Forelimb muscle (tissue), 1 donor: ENCODE results near the gene CAPRIN1. TPM values are rescaled to one million over a fixed set of nuclear protein-coding genes. Genes with fewer than 3 reads are reported as not detected.

Experiments
- DNase-seq: peaks from one replicate; pipeline ENCODE4 v3.0.0-alpha.2; 2013; ENCODE audit warnings: low read depth
- polyA plus RNA-seq: library from polyadenylated mRNA; unstranded; fragments of 120-200 nt; gene quantifications from one replicate; pipeline ENCODE4 v1.2.1, GENCODE V29; 2013; ENCODE audit not compliant: insufficient read length

The CAPRIN1 gene
- polyA plus RNA-seq, 1 donor, result 141 TPM

DNA sequence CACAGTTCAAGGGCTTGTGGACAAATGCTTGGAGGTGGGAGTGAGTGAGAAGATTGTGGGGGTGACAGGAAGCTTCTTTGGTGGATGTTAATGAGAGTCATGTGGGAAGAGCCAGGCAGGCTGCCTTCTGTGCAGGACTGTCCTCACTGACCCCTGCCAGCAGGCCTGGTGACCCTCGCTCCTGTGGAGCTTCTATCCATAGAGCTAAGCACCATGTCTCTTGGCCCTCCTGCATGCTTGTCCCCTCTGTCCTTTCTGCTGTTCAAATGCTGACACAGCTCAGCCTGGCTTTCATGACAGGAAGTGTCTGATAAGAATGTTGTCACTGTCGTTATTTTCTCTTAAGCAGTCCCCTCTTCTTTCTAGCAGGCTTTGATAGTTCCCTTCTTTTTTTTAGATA, 91.5 kb downstream of the CAPRIN1 start:
- no peak for DNase-seq

DNA sequence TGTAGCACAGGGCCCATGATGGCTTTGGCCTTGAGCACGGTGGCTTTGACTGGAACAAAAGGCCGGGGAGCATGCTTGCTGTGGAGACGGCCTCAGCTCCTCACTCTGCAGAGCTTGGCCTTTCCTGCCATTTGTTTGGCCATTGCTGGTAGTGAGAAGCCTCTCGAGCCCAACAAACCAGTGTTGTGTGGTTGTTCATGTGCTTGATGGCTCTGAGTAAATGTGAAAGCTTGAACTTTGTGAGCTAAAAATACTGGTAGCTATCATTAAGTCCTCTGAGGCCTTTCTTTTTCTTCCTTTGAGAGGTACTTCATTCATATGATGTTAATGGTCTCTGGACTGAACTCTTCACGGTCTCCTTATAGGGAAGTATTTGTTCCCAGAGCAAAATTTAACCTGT, 93.5 kb downstream of the CAPRIN1 start:
- no peak for DNase-seq

DNA sequence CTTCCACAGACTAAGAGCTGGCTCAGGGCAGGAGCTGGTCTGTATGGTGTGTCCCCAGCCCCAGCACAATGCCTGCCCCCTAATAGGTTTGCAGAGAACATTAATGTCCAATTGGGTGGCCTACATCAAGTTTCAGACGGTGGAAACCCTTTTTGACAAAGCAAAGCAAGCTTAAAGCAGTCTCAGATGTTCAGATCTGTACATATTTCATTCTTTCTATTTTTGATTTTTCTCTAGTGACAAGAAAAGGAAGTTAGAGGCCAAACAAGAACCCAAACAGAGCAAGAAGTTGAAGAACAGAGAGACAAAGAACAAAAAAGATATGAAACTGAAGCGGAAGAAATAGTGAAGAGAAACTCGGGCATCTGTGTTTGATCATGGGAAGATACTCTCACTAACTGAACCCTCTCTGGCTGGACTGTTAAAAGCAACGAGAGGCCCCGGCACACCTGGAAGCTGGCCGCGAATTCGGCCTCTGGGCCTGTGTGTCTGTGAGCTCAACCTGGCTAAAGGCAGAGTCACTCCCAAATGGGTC, 94.4 kb downstream of the CAPRIN1 start:
- no peak for DNase-seq

DNA sequence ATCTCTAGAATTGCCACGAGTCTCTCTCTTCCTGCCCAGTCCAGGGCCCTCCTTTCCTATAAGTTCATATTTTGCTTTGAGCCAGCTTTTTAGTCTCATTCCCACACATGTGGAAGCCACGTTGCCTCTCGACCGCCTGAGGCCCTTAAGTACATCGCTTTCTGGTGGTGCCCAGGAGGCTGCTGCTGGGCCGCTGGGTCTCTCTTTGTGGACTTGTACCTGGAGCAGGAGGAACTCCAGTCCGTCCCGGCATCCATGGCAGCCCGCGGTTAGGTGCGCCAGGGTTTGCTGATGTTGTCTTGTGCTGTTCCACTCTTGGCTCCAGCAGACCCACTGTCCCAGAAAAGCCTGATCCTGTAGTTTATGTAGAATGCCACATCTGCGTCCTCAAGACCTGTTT, 94.9 kb downstream of the CAPRIN1 start:
- no peak for DNase-seq

DNA sequence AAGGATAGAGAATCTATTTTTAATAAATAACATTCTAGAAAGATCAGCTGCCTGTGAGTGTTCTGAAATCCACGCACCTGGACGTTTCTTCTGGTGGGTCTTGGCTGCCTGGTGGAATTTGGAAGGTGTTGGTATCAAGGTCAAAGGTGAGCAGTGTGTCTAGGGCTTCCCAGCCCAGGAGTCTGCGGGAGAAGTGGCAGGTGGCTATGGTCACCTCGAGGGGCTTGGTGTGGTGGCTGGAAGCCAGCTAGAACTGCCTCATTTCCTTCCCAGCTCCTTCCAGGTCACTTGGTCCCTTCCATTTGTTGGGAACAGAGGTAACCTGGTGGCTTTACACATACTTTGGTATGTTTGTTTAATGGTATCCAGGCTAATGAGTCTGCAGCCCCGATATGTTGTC, 95.3 kb downstream of the CAPRIN1 start:
- DNase-seq, result no peak

DNA sequence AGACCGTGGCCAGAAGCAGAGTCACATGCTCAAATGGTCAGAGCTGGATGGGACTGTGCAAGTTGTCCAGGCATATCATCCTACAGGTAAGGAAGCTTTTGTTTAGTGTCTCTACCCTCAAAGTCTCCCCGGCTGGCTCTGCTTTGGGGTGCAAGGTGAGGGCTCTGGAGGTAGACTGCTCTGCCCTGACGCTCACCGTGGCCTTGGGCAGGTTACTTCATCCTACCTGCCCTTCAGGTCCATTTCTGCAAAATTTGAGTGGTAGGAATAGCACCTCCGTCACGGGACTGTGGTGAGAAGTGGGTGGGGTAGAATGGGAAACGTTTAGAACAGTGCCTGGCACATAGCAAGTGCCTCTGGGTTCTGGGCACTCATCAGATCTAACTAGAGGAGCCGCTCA, 96.0 kb downstream of the CAPRIN1 start:
- no peak for DNase-seq

DNA sequence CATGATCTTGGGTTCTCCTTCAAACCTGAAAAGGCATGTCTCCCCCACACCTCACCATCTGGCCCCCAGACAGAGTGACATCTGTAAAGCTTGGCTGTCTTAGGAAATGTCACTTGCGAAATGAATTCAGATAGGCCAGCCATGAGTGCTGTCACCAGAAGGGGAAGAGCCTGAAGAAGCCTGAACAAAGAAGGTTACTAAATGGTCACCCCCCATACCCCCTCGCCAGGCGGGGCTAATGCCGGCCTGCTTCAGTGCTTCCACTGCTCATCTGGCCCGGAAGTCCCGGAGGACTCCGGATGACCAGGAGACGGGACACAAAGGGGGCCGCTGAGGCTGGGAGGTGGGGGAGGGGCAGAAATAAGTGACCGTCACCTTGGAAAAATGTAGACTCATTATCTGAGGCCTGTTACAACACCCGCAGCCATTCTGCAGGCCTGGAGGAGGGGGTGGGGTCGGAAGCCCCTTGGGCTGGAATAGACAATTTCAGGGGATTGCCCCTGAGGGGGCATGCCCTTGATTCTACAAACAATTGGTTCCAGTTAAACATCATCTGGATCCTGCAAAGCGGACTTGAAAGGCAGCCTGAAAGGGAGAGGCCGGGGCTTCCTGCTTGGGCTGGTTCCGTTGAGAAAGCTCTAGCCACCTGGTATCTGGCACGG, 97.1 kb downstream of the CAPRIN1 start:
- DNase-seq, result no peak

DNA sequence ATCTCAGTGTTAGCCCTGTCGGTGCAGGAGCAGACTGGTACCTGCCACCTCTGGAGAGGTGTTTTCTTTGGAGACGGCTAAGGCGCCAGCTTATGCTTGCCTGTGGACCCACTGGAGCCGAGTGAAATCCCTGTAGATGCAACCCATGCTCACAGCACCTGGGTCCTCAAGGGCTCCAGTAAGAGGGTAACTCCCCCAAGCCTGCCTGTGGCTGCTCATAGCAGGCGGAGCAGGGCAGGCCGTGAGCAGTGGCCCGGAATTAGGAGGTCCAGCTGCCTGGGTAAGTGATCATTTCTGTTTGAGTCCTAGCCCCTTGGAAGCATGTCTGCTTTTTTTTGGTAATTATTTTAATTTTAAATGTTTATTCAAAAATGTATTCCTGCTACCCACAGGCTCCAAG, 97.7 kb downstream of the CAPRIN1 start:
- DNase-seq, result no peak

DNA sequence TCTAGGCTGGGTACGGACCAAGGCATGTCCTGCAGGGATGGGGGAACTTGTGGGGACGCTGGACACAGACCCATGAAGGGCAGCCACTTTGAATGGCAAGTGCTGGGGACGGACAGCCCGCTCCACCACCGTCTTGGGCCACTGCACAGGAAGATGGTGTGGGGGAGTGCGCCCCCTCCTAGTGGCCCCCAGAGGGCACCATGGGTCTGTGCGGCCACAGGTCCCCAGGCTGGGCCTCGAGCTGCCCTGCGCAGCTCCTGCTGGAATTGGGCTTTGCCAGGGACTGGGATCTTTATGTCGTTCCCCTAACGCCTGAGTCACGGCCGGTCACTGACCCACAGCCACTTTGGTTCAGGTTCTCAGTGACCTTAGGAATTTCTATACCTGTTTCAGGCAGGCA, 98.3 kb downstream of the CAPRIN1 start:
- DNase-seq, result no peak

DNA sequence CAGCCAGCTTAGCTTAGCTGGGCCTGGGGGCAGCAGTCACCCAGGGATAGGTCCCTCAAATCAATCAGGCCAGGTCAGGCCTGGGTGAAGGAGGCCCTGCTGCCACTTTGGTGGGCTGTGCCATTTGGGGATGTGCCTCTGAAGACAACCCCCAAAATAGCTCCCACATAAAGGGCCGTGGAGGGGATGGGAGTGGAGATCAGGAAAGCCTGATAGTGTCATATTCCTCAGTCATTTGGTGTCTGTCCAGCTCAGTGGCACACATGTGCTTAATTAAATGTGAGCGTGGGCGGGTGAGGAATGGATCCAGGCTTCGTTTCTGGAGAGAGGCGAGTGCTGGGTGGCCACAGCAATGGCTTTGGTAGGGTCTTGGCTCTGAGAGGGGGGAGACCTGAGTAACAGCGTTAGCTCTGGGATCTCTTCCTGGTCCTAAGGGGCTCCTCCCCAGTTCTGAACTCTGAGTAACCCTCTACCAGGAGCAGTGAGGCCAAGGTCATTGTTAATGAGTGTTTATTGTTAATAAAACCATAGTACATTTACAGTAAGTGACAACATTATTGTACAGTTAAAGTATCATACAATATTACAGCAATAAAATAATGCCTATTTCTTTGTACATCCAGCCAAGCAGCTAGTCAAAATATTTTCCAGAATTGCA, 99.1 kb downstream of the CAPRIN1 start:
- no peak for DNase-seq

Other genes with a start within 250 kb of the CAPRIN1 start
- gene LMO2, start 159.7 kb upstream of the CAPRIN1 start, polyA plus RNA-seq, result 13.6 TPM
- 30.9 TPM for gene NAT10, start 53.9 kb downstream of the CAPRIN1 start, polyA plus RNA-seq